ENCODE data around the gene DYNC1H1. TPM values are rescaled to one million over a fixed set of nuclear protein-coding genes. Genes with fewer than 3 reads are reported as not detected.

DYNC1H1 gene
- total and polyA plus RNA-seq, 10 donors = 65.9 to 446 (median 351) TPM

DNA sequence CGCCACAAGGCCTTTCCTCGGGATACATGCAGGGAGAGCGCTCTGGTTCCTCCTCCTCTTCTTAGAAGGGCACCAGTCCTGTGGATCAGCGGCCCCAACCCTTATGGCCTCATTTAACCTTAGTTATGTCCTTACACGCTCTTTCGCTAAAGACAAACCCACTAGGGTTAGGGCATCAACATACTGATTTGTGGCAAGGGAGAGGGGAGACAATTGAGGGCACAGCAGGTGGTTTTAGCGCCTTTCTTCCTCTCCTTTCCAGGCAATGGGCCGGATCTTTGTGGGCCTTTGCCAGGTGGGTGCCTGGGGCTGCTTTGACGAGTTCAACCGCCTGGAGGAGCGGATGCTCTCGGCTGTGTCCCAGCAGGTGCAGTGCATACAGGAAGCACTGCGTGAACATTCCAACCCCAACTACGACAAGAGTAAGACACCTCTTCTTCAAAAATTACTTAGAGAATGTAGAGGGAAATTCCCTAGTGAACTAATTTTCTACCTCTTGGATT is 43.6 kb downstream of the DYNC1H1 start:
- TF ChIP-seq POLR2A (IDR thresholded peaks at IDR 0.05) (no peak), POLR2AphosphoS5 (IDR thresholded peaks at IDR 0.05) (no peak)
- TF ChIP-seq, protein P1, sequence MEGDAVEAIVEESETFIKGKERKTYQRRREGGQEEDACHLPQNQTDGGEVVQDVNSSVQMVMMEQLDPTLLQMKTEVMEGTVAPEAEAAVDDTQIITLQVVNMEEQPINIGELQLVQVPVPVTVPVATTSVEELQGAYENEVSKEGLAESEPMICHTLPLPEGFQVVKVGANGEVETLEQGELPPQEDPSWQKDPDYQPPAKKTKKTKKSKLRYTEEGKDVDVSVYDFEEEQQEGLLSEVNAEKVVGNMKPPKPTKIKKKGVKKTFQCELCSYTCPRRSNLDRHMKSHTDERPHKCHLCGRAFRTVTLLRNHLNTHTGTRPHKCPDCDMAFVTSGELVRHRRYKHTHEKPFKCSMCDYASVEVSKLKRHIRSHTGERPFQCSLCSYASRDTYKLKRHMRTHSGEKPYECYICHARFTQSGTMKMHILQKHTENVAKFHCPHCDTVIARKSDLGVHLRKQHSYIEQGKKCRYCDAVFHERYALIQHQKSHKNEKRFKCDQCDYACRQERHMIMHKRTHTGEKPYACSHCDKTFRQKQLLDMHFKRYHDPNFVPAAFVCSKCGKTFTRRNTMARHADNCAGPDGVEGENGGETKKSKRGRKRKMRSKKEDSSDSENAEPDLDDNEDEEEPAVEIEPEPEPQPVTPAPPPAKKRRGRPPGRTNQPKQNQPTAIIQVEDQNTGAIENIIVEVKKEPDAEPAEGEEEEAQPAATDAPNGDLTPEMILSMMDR (IDR thresholded peaks at IDR 0.05 in 8 of 11, conservative IDR thresholded peaks at IDR 0.05 in 3 of 11) = no peak
- Histone ChIP-seq H3K4me3 (no peak overlapping the region), H3K36me3 (peaks cover 31 to 100% (median 100%) of the 10 kb centered on the region in 6 donors), H3K4me1 (no peaks in the 10 kb centered on the region), H3K9me3 (no peaks in the 10 kb centered on the region), H3K27me3 (replicated peaks in 1 of 7) (no peaks in the 10 kb centered on the region), H3K27ac (no peak overlapping the region)
- WGBS, 5 donors = 92 to 97% (median 94%) methylated on average over 14 of the region's 14 CpGs
- DNase-seq = no peak
- intact Hi-C loops (cut with DNase I; ENCODE audit: low total_unique reads) = no loop called here

DNA sequence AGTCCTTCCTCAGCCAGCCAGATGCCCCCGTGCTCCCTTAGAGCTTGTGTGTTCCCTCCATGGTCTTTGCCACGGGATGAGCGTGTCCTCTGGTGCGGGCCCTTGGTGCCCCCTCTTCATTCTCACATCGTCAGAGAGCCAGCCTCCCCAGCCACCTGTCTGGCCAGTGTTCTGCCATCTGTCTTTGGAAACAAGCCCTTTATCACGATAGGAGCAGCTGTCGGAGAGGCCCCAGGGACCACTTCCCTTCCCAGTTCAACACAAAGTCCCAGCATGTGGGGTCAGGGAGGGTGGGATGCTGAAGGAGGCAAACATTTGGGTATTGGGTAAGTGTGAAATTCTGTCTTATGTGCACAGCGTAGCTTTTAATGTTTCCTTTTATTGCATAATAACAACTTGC is 44.5 kb downstream of the DYNC1H1 start:
- Histone ChIP-seq H3K4me1 (no peaks in the 10 kb centered on the region), H3K9me3 (no peaks in the 10 kb centered on the region), H3K27me3 (replicated peaks in 1 of 7) (no peaks in the 10 kb centered on the region), H3K36me3 (peaks cover 27 to 100% (median 100%) of the 10 kb centered on the region in 6 donors), H3K4me3 (no peak overlapping the region), H3K27ac (no peak overlapping the region)
- intact Hi-C loops (cut with DNase I; ENCODE audit: low total_unique reads) = no loop called here
- TF ChIP-seq POLR2AphosphoS5 (IDR thresholded peaks at IDR 0.05) (no peak), POLR2A (IDR thresholded peaks at IDR 0.05) (no peak)
- TF ChIP-seq, protein P1 (IDR thresholded peaks at IDR 0.05 in 8 of 11, conservative IDR thresholded peaks at IDR 0.05 in 3 of 11) = no peak
- DNase-seq = no peak
- WGBS, 5 donors = 89 to 96% (median 91%) methylated on average over 8 of the region's 8 CpGs

DNA sequence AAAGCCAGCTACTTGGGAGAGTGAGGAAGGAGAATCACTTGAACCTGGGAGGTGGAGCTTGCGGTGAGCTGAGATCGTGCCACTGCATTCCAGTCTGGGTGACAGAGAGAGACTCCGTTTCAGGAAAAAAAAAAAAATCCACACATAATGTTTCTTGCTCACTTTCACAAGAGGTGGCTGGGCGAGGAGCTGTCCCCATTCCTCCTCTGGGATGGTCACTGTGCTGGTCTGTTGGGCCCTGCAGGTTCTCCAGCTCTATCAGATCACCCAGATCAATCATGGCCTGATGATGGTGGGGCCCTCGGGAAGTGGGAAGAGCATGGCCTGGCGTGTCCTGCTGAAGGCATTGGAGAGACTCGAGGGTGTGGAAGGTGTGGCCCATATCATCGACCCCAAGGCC is 47.3 kb downstream of the DYNC1H1 start:
- no peak for DNase-seq
- Histone ChIP-seq H3K4me3 (no peak overlapping the region), H3K27ac (no peak overlapping the region), H3K27me3 (replicated peaks in 1 of 7) (no peaks in the 10 kb centered on the region), H3K9me3 (no peaks in the 10 kb centered on the region), H3K4me1 (no peaks in the 10 kb centered on the region), H3K36me3 (peaks cover 18 to 100% (median 100%) of the 10 kb centered on the region in 6 donors)
- TF ChIP-seq POLR2A (IDR thresholded peaks at IDR 0.05) (no peak), POLR2AphosphoS5 (IDR thresholded peaks at IDR 0.05) (no peak)
- TF ChIP-seq, protein P1 (IDR thresholded peaks at IDR 0.05 in 8 of 11, conservative IDR thresholded peaks at IDR 0.05 in 3 of 11) = no peak
- 87 to 95% (median 93%) methylated on average over 8 of the region's 8 CpGs for WGBS, 5 donors
- intact Hi-C loops (cut with DNase I; ENCODE audit: low total_unique reads) = no loop called here

DNA sequence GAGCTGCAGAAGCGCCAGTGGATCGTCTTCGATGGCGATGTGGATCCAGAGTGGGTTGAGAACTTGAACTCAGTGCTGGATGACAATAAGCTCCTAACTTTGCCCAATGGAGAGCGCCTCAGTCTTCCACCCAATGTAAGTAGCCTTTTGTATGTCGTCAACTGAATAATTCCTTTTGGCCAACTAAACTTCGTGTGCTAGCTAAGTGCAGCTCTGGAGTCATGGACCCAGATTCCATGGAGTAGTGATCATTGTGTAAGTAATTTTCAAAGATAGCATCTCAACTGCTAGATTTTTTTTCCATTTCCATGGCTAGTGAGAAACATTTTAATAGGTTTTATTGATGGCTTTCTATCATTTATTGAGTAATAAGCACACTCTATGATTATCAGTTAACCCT is 48.0 kb downstream of the DYNC1H1 start:
- H3K36me3 ChIP-seq = peaks cover 18 to 100% (median 100%) of the 10 kb centered on the region in 6 donors
- H3K27ac ChIP-seq = no peak overlapping the region
- H3K4me1 ChIP-seq = no peaks in the 10 kb centered on the region
- 95 to 98% (median 97%) methylated on average over 7 of the region's 7 CpGs for WGBS, 5 donors
- TF ChIP-seq, protein P1 (IDR thresholded peaks at IDR 0.05 in 8 of 11, conservative IDR thresholded peaks at IDR 0.05 in 3 of 11) = no peak
- TF ChIP-seq POLR2A (IDR thresholded peaks at IDR 0.05) = no peak
- TF ChIP-seq POLR2AphosphoS5 (IDR thresholded peaks at IDR 0.05) = no peak
- H3K27me3 ChIP-seq (replicated peaks in 1 of 7) = no peaks in the 10 kb centered on the region
- intact Hi-C loops (cut with DNase I; ENCODE audit: low total_unique reads) = no loop called here
- no peak for DNase-seq
- H3K4me3 ChIP-seq = no peak overlapping the region
- H3K9me3 ChIP-seq = no peaks in the 10 kb centered on the region

Data from spleen (tissue), 11 donors.